Smooth muscle cell (in vitro differentiated cells): ENCODE measurements around the gene RMRP. TPM values are rescaled to one million over a fixed set of nuclear protein-coding genes. Genes with fewer than 3 reads are reported as not detected.

Source experiments
- DNase-seq: peaks from one replicate; lab custom pipeline; 2025; ENCODE audit not compliant: unreplicated experiment; lab: John Stamatoyannopoulos, UW
- H2AFZ ChIP-seq: fragments of 200-600 bp; sonication (generic); 2 replicates; pipeline ENCODE4 v1.6.0; 2016; ENCODE audit warnings: antibody characterized with exemption, low read depth, mild to moderate bottlenecking
- H3F3A ChIP-seq: fragments of 200-600 bp; sonication (generic); 2 replicates; pipeline ENCODE4 v1.6.0; 2017; ENCODE audit warnings: antibody characterized with exemption, low read depth
- H3K27ac ChIP-seq: fragments of 200-600 bp; sonication (generic); 2 replicates; pipeline ENCODE4 v1.5.1; 2016; ENCODE audit warnings: low read depth, mild to moderate bottlenecking
- H3K27me3 ChIP-seq: fragments of 200-600 bp; sonication (generic); 2 replicates; pipeline ENCODE4 v1.6.1; 2016; ENCODE audit warnings: low read depth, mild to moderate bottlenecking
- H3K36me3 ChIP-seq: fragments of 200-600 bp; sonication (generic); 2 replicates; pipeline ENCODE4 v1.5.1; 2016; ENCODE audit warnings: low read depth
- H3K4me1 ChIP-seq: fragments of 200-600 bp; sonication (generic); 2 replicates; pipeline ENCODE4 v1.5.1; 2016; ENCODE audit warnings: low read depth
- H3K4me2 ChIP-seq: fragments of 200-600 bp; sonication (generic); 2 replicates; pipeline ENCODE4 v1.6.0; 2016; ENCODE audit warnings: mild to moderate bottlenecking
- H3K4me3 ChIP-seq: fragments of 200-600 bp; sonication (generic); 2 replicates; pipeline ENCODE4 v1.5.1; 2016; ENCODE audit warnings: mild to moderate bottlenecking
- H3K79me2 ChIP-seq: fragments of 200-600 bp; sonication (generic); 2 replicates; pipeline ENCODE4 v1.6.0; 2016; ENCODE audit warnings: low read depth, mild to moderate bottlenecking
- H3K9ac ChIP-seq: fragments of 200-600 bp; sonication (generic); 2 replicates; pipeline ENCODE4 v1.6.0; 2016; ENCODE audit warnings: low read depth
- H3K9me3 ChIP-seq: fragments of 200-600 bp; sonication (generic); replicated peaks from 2 replicates; pipeline ENCODE4 v1.5.1; 2016; ENCODE audit warnings: low read depth
- H4K20me1 ChIP-seq: fragments of 200-600 bp; sonication (generic); 2 replicates; pipeline ENCODE4 v1.6.0; 2016; ENCODE audit warnings: low read depth
- CTCF ChIP-seq: fragments of 200-600 bp; sonication (generic); IDR thresholded peaks from 2 replicates; pipeline ENCODE4 v1.5.1; 2017; ENCODE audit warnings: borderline replicate concordance, mild to moderate bottlenecking, antibody characterized with exemption; ENCODE audit not compliant: insufficient read depth, poor library complexity, severe bottlenecking
- WGBS: methylation state at CpG from one replicate; pipeline ENCODE4 v1.1.7; 2016; ENCODE audit warnings: low lambda C conversion rate; 5-methylcytosine and 5-hydroxymethylcytosine counted together
- polyA plus RNA-seq: library from polyadenylated mRNA; unstranded; fragments of >200 nt; fragmentation: Nextera tagmentation; extraction: Ambion mirVana; gene quantifications from 2 replicates; pipeline ENCODE4 v1.2.1, GENCODE V29; 2016
- total RNA-seq: library from RNA; depleted of rRNA; stranded (reverse); fragments of >200 nt; gene quantifications from 2 replicates; pipeline ENCODE4 v1.2.3, GENCODE V29; 2014

Gene RMRP
- total and polyA plus RNA-seq, 2 experiments from 2014 or later, result 10,156 TPM; not detected in 1

GRCh38 chr9:35698231-35698630, 40.4 kb upstream of the RMRP start:
- Histone ChIP-seq H3K9ac (no peak overlapping the region), H4K20me1 (peaks cover 18% of the 10 kb centered on the region), H3K4me2 (no peak overlapping the region), H3K27ac (no peak overlapping the region), H3K36me3 (peaks cover 29% of the 10 kb centered on the region), H3K4me1 (no peaks in the 10 kb centered on the region), H3F3A (peaks cover 30% of the 10 kb centered on the region), H3K79me2 (no peaks in the 10 kb centered on the region), H3K9me3 (no peaks in the 10 kb centered on the region), H2AFZ (no peak overlapping the region), H3K4me3 (no peak overlapping the region), H3K27me3 (no peaks in the 10 kb centered on the region)
- DNase-seq, result no peak
- no peak for TF ChIP-seq CTCF
- 100% methylated on average over 5 of the region's 5 CpGs for WGBS

- no peak overlapping the region for H3K9ac ChIP-seq
- no peak overlapping the region for H3K4me2 ChIP-seq
- no peaks in the 10 kb centered on the region for H3K79me2 ChIP-seq
- H3K9me3 ChIP-seq, result no peaks in the 10 kb centered on the region
- H4K20me1 ChIP-seq, result peaks cover 18% of the 10 kb centered on the region
- H3K36me3 ChIP-seq, result peaks cover 26% of the 10 kb centered on the region
- TF ChIP-seq CTCF, result no peak
- no peaks in the 10 kb centered on the region for H3K27me3 ChIP-seq
- H3K4me3 ChIP-seq, result no peak overlapping the region
- H3K27ac ChIP-seq, result no peak overlapping the region
- H3K4me1 ChIP-seq, result no peaks in the 10 kb centered on the region
- 96% methylated on average over 13 of the region's 14 CpGs for WGBS
- no peak for DNase-seq
- H2AFZ ChIP-seq, result no peak overlapping the region
- H3F3A ChIP-seq, result peaks cover 30% of the 10 kb centered on the region
These were observed 39.7 kb upstream of the RMRP start for GRCh38 chr9:35697486-35697885.

GRCh38 chr9:35696520-35697215, 38.8 kb upstream of the RMRP start:
- Histone ChIP-seq H3F3A (peaks cover 35% of the 10 kb centered on the region), H3K9ac (no peak overlapping the region), H3K27me3 (no peaks in the 10 kb centered on the region), H3K9me3 (no peaks in the 10 kb centered on the region), H3K4me1 (peaks cover 2% of the 10 kb centered on the region), H3K27ac (peak overlapping the region; percentile 83), H3K4me2 (no peak overlapping the region), H4K20me1 (peaks cover 18% of the 10 kb centered on the region), H2AFZ (no peak overlapping the region), H3K79me2 (no peaks in the 10 kb centered on the region), H3K4me3 (no peak overlapping the region), H3K36me3 (peaks cover 20% of the 10 kb centered on the region)
- no peak for DNase-seq
- 58% methylated on average over 9 of the region's 9 CpGs for WGBS
- TF ChIP-seq CTCF, result peak; percentile 79

GRCh38 chr9:35695943-35696401, 38.2 kb upstream of the RMRP start:
- WGBS, result 87% methylated on average over 3 of the region's 3 CpGs
- DNase-seq, result no peak
- no peaks in the 10 kb centered on the region for H3K27me3 ChIP-seq
- H2AFZ ChIP-seq, result no peak overlapping the region
- H3K36me3 ChIP-seq, result peaks cover 16% of the 10 kb centered on the region
- peaks cover 41% of the 10 kb centered on the region for H3F3A ChIP-seq
- peak overlapping the region; percentile 83 for H3K27ac ChIP-seq
- no peak overlapping the region for H3K4me3 ChIP-seq
- H3K79me2 ChIP-seq, result no peaks in the 10 kb centered on the region
- H3K4me2 ChIP-seq, result no peak overlapping the region
- no peaks in the 10 kb centered on the region for H3K9me3 ChIP-seq
- H4K20me1 ChIP-seq, result peaks cover 15% of the 10 kb centered on the region
- no peak overlapping the region for H3K9ac ChIP-seq
- H3K4me1 ChIP-seq, result peaks cover 6% of the 10 kb centered on the region
- TF ChIP-seq CTCF, result no peak
